GM18526 (cell line): ENCODE data around the gene GNMT.

Source experiments
- POLR2A ChIP-seq: IDR thresholded peaks from 3 replicates; pipeline ENCODE4 v1.6.1; 2011; ENCODE audit not compliant: insufficient read length; ENCODE audit errors: extremely low read depth

GNMT gene

DNA sequence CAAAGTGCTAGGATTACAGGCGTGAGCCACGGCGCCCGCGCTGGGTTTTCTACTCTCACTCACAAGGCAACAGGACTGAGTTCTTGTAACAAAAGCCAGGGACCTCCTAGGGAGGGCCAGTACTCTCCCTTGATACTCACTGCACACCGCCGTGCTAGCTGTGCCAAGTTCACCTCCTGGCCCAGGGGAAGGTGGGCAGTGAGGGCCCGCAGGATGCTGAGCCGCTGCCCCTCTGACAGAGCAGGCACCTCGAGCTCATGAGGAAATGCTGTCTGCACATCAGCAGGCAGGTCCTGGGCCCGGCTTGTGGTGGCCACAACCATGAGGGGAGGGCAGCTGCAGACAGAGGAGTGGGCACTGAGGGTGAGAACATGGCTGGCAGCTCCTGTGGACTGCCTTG lies 6.7 kb downstream of the GNMT start:
- TF ChIP-seq POLR2A: no peak

DNA sequence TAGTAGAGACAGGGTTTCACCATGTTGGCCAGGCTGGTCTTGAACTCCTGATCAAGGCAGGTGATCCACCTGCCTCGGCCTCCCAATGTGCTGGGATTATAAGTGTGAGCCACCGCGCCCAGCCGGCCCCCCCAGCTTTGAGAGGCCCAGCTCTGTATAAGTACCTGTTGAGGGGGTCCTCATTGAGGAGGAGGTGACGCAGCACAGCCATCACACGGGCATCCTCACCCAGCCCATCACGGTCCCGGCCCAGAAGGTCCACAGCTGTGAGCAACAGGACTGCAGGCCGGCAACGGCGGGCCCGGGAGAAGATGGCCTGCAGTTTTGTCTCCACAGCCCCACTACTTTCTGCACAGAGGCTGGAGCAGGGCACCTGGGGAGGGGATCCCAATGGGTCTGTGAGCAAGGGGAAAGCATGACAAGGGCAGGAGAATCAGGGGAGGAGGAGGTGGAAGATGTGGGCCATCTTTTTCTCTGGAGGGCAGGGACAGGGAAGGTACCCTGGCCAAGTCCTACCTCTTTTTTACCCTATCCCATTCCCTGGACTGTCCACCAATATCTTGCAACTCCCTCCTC lies 7.7 kb downstream of the GNMT start:
- TF ChIP-seq POLR2A: no peak

DNA sequence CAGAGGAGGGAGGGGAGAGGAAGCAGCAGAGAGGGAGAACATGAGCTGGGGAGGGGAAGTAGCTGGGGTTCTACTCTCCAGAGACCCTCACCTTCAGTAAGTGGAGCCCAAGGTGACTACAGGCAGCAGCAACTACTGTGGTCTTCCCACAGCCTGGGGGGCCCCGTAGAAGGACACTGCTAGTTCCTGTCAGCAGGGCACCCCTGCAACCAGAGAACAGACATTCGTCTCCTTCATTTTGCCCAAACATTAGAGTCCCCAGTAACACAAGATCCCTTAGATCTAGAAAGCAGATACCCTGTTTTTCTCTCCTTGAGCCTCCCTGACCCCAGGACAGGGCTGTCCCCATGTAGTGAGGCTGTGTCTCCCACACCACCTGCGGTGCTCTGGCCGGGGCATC lies 8.2 kb downstream of the GNMT start:
- TF ChIP-seq POLR2A: no peak

DNA sequence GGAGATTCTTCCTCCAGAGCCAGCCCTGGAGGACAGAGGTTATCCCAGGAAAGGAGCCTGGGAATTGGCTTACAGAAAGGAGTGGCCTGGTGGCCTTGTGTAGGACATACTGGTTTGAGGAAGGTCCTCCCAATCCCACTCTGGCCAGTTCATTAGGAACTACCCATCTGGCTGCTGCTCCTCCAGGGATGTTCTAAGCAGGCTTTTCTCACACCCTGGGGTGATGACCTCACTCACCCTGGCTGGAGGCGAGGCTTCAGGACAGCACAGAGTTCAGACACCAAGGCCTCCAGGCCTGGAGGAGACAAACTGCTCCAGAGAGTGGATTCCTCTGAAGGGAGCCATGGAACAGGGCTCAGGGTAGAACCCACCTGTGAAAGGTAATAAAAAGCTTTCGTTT lies 8.9 kb downstream of the GNMT start:
- no peak for TF ChIP-seq POLR2A

DNA sequence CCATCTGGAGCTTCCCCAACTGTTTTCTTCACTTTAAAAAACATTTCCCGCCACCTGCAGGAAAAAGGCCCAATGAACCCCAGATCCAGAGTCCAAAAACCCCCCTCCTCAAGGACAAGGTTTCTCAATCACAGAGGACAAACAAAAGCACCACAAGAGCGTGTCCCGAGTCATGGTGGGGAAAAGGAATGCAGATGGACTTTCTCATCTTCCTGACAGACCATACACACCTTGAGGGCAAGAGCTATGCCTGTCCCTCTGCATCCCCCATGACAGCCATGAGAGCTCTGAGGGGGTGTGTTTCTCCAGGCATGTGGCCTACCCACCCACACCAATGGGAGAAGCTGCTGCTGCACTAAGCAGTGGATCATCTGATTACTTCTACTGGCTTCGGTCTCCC lies 9.4 kb downstream of the GNMT start:
- no peak for TF ChIP-seq POLR2A

DNA sequence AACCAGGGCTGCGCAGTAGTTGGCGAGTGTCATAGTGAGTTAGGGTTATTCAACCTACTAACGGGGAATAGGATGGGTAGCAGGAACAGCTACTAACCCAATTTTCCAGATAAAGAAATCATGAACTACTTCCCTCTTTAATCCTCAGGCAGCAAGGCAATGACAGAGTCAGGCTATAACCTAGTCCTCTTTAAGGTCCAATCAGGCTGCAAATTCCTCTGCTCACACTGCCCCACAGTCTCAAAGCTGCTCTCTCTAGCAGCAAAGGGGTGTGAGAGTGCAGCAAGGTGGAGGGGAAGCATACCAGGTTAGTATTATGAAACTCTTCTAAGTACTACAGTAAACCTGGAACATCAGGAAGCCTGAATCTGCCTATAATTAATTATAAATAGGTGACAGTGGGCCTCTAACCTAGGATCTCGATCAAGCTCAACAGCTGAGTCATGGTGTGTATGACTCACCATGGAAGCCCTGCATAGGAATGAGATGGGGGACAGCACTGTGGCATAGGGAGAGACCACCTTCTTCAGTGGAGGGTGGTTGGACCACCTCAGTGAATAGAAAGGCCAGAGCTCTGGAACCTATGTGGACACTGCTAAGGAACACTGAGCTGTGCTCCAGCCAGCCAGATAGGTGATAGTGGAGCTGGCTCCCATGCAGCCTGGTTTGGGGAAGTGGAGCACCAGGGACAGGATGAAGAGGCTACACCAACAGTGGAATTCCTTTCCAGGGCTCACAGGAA lies 10.5 kb downstream of the GNMT start:
- TF ChIP-seq POLR2A: no peak

DNA sequence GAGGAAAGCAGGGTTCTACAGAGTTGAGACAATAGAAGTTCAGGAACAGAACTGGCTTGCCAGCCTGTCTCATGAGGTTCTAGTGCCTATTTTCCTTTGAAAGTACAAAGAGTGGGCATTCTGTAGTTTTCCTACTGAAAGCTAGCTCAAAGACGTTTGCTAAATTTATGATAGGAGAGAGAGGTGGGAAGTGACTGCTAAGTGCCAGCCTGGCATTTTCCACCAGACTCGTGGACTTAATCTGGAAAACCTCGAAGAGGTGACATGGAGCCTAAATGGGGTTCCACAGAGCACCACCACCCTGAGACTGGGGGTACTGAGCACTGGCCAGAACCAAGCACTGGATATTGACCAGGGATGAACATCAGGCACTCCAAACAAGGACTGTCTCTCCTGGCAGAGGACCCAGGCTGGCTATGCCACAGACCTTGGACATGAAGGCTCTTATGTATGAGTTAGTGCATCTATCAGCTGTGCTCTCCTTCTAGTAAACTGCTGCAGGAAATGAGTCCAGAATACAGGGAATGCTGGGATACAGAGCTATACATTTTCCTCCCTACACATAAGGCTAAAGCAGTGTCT lies 11.3 kb downstream of the GNMT start:
- TF ChIP-seq POLR2A: no peak

DNA sequence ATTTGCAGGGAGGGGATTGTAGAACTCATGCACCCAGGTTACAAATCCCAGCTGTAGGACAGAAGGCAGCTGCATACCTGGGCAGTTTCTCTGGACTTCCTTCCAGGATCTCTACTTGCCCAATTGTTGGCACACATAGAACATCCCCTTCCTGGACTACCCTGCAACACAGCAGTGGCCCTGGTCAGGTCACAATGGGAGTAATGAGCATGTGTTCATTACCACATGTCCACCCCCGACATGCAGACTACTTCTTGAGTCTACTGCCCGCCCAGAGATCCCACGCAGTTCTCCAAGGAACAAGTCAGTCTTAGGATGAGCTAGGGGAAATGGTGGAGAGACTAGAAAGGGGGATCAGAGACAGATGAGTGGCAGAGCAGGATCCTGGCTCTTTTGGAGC lies 13.4 kb downstream of the GNMT start:
- TF ChIP-seq POLR2A: no peak

DNA sequence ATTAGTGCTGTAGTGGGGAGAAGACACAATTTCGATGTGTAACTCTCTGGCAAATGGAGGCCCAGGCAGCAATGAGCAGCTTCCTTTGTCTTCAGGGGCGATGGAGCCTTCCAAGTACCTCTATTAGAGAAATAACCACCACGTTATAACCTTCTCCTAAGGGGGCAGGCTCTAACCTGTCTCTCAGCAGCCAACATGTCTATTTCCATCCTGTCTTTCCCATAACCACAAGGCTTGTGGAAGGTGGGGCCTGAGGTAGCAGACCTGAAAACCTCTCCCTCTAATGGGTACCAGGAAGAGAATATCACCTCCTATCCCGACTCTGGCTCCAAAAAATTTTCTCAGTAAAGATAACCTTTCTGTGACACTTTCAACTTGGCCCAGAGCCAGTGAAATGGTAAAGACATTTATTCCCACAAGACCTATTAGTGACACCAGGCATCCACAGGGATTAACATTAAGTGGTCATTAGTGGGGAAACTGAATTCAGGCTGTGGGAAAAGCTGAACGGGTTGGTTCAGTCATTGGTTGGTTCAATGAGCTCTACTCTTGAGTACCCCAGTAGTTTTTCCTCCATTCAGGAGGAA lies 14.5 kb downstream of the GNMT start:
- TF ChIP-seq POLR2A: no peak

DNA sequence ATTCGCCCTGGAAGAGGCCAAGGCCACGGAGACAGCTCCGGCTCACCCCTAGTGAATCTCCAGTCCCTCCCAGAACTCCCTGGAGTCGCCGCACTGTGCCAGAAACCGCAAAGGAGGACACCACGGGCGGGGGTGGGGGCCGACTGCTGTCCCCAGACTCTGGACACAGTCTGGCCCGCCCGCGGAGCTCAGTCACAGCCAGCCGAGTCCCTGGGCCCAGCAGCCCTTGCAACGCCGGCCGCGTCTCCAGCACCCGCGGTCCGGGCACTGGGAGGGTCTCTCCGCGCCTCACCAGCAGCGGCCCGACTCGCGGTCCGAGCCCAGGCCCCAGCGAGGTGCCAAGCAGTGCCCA lies 17.9 kb downstream of the GNMT start:
- TF ChIP-seq POLR2A: no peak

DNA sequence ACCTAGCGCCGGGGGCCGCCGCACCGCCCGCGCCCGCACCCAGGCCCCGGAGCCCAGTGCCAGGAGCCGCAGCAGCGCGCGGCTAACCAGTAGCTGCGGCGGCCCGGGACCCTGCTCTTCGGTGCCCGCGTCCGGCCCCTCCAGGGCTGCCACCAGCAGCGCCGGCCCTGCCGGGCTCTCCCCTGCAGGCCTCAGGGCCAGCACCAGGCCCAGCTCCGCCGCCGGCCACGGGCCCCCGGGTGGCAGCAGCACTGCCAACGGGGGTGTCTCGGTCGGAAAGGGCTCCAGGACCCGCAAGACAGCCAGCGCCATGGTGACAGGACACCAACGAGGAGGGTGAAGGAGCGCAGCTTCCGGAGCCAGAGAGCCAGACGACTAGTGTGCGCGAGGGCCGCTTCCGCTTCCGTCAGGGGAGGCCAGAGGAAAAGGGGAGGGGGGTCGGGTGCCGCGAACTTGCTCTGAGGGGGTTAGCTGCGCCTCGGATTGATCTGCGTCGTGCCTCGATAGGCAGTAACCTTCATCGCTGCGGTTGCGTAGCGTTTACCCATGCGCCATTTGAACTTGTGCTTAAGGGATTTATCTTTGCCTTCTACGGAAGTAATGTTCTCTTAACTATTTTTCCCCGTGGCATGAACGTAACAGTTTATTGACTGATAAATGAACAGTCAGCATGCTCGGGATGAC lies 18.4 kb downstream of the GNMT start, which contains the start of gene PEX6:
Gene PEX6 (minus strand): TSS at position 343 of the 684 bp plus-strand sequence. CDS start 31 bp downstream, at position 312.
- TF ChIP-seq POLR2A: peak; percentile 90

DNA sequence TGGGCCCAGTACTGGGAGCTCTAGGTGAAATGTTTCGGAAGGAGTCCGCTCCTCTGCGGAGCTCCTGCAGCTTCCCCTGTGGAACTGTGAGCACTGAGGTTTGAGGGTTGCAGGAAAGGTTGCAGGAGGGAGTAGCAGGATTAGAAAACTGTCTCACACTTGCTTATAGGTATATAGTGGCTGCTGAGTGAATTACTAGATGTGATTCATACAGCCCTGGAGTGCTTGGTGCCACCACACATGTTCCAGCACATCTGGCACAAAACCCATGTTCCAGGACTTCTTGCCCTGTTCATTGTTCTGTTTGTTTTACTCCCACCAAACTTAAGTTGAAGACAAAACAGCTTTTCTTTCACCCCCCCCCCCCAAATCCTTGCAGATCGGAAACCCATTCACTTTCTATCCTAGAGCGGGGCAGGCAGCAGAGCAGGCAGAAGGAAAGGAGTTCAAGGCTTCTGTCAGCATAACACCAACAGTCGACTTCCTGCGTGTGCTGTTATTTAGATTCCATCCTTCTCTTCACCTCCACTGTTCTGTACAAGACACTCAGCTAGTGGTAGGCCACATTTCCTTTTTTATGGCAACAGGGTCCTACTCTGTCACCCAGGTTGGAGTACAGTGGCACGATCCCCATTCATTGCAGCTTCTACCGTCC lies 19.1 kb downstream of the GNMT start:
- no peak for TF ChIP-seq POLR2A

DNA sequence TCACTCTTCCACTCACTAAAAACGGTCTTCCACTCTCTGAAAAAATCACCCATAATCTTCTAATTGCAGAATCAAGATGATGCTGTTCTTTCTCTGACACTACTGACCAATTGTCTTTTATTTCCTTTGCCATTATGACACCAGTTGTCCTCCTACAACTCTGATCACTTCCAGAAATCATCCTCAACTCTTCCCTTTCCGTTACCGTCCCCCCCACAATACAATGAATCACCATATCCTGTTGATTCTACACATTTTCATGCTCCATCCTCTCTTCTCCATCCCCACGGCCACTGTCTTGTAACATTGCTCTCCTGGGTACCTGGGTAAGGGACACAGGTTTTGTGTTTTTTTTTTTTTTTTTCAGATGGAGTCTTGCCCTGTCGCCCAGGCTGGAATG lies 21.3 kb downstream of the GNMT start:
- no peak for TF ChIP-seq POLR2A

DNA sequence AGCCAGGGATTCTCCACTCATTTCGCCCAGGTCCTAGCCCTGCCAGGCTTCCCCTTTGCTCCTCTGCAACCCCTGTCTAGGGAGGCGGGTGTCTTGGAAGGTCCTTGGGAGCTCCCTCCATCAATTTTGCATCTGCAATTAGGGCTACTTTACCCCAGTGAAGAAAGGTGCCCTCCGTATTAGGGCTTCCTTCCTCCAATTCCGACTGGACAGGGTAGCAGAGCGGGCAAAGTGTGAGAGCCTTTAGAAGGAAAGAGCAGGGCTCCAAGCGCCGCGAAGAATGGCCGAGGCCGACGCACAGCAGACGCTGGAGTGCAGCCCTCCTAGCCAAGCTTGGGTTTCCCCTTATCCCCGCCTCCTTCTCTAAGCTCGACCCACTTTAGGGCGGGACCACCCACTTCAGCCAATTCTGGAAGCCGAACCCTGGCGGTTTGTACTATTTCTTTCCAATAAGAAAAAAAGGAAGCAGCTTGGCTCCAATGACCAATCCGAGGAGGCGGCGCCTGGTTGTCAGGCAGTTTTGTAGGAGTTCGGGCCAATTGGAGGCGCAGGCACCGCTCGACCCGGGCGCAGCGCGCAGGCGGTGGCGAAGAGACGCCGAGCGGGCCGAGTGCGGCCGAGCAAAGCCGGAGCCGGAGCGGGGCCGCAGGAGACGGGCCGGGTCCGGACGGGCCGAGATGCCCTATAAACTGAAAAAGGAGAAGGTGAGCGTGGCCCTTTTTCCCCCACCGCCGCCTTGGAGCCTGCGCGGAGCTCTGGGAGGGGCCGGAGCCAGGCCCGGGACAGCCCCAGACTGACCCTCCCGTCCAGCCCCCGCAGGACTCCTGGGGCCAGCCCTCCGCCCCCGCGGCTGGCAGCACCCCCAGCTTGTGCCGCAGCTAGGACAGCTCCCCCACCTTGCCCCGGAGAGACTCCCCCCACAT lies 23.7 kb downstream of the GNMT start, which contains the start of gene PPP2R5D:
Gene PPP2R5D (plus strand): TSS at position 570 of the 923 bp plus-strand sequence. CDS start 108 bp downstream, at position 678.
- peak; percentile 91 for TF ChIP-seq POLR2A

DNA sequence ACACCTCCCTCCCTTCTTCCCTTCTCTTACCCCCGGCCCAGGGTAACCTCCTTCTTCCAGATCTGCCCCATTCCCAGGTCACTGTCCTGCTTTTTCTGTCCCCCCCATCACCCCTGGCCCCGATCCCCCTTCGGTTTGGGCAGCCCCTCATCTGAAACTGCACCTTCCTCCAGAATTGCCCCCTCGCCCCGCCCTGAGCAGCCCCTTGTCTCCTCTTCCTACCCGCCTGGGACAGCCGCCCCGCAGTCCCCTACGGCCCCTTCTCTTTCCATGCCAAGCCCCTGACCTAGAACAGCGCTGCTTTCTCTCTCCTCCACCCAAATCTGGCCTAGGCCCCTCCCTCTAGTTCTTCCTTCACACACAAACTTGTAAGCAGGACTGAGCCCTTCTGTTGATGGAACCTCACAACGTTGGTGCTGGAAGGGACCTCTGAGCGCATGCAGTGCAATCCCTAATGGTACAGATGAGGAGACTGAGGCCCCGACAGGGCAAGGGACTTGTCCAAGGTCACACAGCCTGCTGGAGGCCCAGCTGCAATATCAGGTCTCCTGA lies 24.4 kb downstream of the GNMT start:
- TF ChIP-seq POLR2A: no peak
